HG03175 (cell line): Measurements from ENCODE around the gene FKBP10.
"Not testable (repeated sequence)": the region's sequence is repeated elsewhere in the genome, so short reads cannot be mapped to it uniquely, and the experiment has no call there.

ENCODE experiments used
- ATAC-seq: cut with Tn5 transposase; IDR thresholded peaks from one replicate; pipeline ENCODE4 v1.9.1; 2021; ENCODE audit warnings: mild to moderate bottlenecking, moderate library complexity; ENCODE audit not compliant: unreplicated experiment

The FKBP10 gene

DNA sequence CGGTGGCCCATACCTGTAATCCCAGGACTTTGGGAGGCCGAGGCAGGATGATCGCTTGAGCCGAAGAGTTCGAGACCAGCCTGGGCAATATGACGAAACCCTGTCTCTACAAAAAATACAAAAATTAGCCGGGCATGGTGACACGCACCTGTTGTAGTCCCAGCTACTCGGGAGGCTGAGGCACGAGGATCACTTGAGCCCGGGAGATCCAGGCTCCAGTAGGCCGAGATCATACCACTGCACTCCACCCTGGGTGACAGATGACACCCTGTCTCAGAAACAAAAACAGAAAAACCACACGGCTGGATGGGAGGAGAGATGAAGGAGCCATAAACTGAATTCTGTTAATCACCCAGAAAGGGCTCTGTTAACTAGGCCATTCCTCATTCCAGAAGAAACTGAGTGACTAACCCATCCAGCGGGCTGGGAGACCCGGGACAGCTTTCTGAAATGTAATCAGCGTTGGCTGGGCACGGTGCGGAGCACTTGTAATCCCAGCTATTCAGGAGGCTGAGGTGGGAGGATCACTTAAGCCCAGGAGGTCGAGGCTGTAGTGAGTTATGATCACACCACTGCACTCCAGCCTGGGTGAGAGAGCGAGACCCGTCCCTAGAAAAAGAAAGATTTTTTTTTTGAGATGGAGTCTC, 23.9 kb downstream of the FKBP10 start:
- no peak for ATAC-seq

DNA sequence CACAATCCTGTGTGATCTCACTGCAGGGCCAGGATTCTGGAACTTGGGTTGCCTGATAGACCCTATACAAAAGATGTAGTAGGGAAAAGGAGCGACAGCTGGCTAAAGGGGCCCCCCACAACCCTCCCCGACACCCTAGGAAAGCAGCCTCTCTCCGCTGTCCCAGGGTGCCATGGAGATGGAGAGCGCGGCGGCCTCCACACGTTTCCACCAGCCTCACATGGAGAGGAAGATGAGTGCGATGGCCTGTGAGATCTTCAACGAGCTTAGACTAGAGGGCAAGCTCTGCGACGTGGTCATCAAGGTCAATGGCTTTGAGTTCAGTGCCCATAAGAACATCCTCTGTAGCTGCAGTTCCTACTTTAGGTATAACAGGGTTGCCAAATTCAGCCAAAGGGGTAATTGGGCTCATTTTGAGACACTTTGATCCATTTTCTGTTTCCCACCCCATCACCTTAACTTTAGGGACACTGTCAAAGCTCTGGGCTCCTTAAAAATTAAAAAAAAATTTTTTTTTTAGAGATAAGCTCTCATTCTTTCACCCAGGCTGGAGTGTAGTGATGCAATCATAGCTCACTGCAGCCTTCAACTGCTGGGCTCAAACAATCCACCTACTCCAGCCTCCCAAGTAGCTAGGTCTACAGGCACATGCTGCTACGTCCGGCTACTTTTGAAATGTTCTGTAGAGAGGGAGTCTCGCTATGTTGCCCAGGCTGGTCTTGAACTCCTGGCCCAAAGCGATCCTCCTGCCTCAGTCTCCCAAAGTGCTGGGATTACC, 25.1 kb downstream of the FKBP10 start, which contains the start of gene KLHL10:
Gene KLHL10, plus strand, starts transcription at position 65 of the 778 bp plus-strand sequence. Its CDS starts 108 bp downstream, at position 173.
- no peak for ATAC-seq

DNA sequence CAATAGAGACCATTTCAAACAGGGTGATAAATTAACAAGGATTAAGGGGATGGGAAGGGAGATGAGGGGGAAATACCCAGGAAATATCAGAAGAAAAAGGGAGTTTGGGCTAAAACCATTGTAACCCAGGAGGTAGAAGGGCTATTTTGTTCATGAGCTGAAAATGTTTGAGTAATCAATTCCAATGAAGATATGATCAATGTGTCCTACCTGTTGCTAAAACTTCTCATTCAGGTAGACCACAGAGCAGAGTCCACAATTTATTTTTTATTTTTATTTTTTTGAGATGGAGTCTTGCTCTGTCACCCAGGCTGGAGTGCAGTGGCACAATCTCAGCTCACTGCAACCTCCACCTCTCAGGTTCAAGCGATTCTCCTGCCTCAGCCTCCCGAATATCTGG, 26.6 kb downstream of the FKBP10 start:
- not testable (repeated sequence) for ATAC-seq

DNA sequence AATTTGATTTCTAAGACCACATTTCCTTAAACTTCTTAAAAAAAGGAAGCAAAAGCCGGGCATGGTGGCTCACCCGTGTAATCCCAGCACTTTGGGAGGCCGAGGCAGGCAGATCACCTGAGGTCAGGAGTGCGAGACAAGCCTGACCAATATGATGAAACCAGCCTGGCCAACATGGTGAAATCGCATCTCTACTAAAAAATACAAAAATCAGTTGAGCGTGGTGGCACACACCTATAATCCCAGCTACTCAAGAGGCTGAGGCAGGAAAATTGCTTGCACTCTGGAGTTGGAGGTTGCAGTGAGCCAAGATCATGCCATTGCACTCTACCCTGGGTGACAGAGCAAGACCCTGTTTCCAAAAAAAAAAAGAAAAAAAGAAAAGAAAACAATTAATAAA, 28.0 kb downstream of the FKBP10 start:
- ATAC-seq, result not testable (repeated sequence)

DNA sequence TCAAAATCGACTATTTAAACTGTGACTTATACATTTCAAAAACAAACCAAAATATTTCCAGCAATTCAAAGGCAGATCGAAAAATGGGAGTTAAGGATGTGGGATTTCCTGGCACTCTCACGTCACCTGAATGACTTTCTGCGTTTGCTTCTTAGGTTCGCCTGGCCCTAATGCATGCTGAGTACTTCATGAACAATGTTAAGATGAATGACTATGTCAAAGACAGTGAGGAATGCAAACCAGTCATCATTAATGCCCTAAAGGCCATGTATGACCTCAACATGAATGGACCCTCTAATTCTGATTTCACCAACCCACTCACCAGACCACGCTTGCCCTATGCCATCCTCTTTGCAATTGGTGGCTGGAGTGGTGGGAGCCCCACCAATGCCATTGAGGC, 32.2 kb downstream of the FKBP10 start:
- ATAC-seq, result no peak

DNA sequence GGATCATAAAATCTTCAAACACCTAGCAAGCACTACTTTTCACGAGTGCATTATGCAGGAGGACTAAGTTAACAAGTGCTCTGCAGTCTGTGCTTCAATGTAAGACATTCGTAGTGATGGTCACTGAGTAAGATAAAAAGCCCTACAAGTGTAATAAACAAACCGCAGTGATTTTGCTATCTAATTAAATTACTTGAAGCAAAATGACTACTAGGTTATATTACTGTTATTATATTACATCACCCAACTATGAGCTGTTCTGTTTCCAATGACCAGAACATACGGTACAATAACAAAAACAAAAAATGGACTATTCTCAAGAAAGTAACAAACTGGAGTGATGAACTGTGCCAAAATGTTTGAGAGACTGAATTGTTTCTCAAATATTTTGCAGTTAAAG, 36.0 kb downstream of the FKBP10 start:
- ATAC-seq, result no peak

DNA sequence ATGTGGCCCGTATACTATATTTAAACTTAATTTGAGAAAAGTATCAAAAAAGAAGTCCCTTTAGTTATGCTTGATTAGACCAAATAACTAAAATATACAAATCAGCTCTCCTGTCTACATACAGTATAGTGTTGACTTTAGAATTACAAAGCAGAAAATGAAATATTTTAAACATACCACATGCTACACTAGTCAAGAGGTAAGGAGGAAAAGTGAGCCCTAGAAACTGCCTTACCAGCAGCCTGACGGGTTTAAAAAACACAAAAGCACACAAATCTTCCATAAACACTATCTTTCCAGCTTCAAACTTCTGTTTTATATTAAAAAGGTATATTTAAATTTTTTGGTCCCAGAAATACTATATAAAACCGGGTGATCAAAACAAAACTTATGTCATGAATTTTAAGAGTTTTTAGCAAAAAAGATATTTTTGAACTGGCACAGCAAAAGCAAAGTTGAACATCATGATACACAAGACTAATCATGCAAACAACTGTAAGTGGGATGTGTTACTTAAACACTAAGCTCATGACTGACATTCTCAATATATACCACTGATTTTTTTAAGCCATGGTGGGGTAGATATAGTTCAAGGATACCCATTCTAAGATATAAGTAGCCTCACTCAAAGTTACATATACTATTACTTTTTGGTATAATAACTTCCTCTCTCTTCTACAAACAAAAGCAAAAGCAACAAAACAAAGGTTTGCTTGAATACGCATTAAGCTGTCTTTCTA, 36.6 kb downstream of the FKBP10 start:
- no peak for ATAC-seq

DNA sequence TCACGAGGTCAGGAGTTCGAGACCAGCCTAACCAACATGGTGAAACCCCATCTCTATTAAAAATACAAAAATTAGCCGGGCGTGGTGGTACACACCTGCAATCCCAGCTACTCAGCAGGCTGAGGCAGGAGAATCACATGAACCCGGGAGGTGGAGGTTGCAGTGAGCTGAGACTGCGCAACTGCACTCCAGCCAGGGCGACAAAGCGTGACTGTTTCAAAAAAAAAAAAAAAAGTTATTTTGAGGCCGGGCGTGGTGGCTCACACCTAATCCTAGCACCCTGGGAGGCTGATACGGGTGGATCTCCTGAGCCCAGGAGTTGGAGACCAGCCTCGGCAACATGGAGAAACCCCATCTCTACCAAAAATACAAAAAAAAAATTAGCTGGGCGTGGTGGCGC, 38.6 kb downstream of the FKBP10 start:
- not testable (repeated sequence) for ATAC-seq

DNA sequence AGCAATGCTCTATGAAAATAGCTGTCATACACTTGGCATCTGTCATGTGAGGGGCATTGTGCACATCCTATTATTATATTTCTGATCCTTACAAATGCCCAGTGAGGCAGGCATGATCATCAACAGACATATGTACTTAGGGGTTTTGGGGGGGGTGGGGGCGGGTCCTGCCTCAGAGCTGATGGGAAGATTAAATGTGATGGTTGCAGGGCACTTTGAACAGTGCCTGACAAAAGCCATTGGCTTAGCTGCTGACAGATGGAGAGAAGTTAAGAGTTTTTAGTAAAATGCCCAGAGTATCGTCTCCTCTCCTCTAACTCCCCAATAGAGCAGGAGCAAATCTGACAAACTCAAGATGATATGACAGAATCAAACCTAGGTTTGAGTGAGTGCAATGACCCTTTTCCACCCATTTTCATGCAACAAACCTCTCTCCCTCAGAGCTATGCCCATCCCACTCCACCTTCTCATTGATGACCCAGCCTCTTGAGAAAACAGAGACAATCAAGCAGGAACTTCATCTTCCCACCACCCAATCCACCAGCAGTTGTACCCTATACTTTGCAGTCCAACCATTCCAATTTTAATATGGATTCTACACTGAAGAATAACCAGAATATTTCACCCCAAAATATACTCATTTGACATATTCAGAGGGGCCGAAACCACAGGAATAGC, 47.6 kb downstream of the FKBP10 start:
- ATAC-seq, result no peak

DNA sequence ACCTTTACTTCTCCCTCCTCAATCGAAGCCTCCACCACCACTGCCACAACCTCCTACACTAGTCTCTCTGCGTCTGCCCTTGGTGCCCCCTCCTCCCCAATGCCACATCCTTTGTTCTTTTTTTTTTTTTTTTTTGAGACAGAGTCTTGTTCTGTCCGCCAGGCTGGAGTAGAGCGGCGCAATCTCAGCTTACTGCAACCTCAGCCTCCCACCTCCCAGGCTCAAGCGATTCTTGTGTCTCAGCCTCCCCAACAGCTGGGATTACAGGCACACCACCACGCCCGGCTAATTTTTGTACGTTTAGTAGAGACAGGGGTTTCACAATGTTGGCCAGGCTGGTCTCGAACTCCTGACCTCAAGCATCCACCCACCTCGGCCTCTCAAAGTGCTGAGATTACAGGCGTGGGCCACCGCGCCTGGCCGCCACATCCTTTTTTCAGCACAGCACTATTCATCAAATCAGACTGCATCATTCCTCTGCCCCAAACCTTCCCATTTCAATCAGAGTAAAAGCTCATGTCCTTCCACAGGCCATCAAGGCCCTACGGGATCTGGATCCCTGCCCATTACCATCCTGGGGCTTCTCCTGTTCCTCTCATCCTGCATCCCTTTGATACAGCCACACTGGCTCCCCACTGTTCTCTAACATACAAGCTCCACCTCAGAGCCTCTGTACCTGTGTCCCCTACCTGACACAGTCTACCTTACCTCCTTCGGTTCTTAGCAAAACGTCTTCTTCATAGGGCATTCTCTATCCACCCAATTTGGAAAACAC, 50.5 kb downstream of the FKBP10 start:
- ATAC-seq, result no peak

DNA sequence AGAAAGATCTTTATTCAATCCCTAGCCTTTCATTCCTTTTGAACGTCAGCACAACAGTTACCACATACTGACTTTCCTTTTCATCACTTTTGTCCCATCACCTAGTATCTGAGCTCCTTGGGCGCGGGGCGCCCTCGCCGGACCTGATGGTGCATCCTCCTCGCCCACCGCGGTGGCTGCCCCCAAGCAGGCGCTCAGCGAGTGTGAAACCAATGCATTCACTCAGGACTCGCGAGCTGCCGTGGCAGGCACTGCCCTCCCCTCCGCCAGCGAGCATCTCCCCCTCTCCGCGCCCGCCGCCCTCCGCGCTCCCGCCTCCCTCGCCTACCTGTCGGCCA, 51.7 kb downstream of the FKBP10 start:
- ATAC-seq, result no peak

DNA sequence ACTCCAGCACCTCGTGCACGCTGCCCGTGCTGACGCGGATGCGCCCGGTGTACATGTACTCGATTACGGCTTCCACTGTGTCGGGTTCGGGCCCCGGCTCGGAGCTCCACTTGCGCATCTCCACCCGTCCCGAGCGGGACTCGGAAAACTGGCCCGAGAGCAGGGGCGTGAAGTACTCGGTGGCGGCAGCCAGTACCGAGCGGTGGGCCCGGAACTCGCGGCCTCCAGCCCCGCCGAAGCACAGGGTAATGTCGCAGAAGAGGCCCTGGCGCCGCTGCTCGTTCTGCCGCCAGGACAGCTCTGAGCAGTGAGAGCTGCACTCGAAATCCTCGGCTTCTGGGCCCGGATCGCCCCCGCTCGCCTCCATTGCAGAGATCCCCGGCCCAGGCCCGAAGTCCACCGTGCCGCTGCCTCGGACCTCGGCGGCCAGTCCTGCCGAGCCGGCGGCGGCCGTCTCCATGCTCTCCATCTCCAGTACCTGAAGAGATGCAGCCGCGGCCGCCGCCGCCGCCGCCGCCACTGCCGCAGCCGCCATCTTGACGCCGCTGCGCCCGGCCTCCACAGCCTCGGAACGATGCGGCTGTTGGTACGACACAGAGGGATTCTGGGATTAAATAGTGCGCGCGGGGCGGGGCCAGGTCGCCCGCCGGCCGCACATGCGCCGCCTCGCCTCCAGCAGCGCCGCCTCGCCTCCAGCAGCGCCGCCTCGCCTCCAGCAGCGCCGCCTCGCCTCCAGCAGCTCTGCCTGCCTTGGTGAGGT, 52.2 kb downstream of the FKBP10 start, which contains the start of gene KLHL11:
Gene KLHL11, minus strand, starts transcription at position 588 of the 760 bp plus-strand sequence. Its CDS starts 53 bp downstream, at position 535.
- peak; percentile 86 for ATAC-seq

DNA sequence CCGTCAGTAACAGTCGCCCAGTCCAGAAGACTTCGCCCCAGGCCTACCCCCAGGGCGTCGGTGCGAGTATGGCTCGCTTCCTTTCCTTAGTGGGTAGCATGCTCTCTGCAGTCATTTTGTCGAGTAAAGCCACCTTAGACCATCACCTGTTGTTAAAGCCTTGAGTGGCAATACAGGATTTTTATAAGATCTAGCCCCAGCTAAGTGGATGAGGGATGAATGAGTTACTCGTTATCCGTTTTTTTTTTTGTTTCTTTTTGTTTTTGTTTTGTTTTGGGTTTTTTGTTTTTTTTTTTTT, 52.7 kb downstream of the FKBP10 start:
- no peak for ATAC-seq

DNA sequence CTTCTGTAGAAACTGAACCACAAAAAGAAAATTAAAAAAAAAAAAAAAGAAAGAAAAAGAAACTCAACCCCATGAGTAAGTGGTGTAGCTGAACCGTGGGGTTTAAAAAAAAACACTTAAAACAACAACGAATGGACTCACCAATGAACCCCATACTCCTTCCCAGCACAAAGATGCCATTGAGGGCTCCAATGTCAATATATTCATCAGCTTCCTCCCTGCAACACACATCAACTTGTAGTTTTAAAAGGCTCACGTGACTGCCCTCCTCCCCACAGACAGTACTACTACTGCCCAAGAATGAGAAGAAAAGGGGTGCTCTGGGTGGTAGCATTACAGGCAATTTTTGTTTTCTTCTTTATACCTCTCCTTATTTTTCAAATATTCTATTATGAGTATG, 55.8 kb downstream of the FKBP10 start:
- ATAC-seq, result no peak

DNA sequence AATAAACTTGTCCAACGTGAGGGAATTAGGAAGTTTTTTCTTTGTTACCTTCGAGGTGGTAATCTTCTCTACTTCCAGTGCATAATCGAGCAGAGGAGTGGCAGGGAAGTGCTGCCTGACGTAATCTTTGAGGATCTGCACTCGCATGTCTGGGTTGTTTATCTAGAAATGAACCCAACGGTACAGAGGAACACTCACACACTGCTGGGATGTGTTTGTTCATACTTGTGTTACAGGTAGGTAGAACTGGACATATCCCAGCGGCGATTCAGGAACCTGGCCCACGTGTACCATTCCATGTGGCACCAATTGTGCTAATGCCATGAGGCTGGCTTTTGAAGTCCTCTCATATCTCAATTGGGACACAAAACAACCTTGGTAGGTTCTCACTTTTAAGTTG, 56.6 kb downstream of the FKBP10 start:
- ATAC-seq, result no peak

DNA sequence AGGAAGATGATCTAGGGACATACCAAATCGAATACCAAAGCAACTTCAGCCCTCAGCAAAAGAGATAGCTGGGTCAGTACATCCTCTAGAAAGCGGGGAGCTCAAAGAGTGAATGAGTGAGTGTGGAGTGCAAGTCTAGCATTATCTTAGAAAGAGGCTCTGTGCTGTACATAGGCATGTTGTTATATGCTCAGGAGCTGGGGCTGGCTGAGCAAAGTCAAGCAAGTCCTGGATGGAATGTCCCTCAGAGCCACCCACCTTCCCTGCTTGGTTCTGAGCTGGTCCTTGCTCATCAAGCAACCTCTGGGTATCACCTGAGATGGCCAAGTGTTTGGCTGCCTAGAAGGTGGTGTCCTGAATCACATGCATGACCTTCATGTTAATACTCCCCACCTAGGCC, 57.3 kb downstream of the FKBP10 start:
- no peak for ATAC-seq

DNA sequence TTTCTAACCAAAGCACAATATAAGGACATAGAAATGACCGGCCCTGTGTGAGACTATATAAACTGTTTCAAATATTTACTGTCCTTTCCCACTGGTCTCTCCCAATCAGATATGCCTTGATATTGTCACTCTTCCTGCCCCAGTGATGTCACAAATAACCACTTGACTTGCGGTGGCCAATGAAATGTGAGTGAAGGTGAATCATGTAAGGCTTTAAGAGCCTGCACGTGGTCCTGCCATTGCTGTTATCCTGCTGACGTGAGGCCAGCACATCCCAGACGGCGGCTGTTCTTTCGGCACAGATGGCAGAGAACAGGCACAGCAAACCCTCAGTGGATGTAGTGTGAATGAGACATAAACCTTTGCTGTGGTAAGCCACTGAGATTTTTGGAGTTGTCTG, 57.8 kb downstream of the FKBP10 start:
- no peak for ATAC-seq

DNA sequence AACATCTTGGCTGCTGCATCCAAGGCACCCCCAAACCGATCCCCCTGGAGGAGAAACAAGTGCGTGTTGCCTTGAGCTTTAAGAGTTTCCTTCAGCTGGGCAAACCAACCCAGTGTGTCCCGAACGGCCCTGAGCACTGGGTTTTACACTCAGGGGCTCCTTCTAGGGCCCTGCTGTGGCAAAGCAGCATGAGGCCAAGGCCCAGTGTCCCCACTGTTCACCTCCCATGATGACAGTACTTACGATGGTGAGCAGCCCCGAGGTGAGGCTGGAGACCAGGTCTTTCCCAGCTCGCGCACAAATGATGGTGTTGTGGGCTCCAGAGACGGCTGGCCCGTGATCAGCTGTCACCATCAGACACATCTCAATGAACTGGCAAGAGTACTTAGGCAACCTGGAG, 59.0 kb downstream of the FKBP10 start:
- ATAC-seq, result no peak
